ENCODE measurements around the gene SLC26A11.
"Not testable (repeated sequence)": the region's sequence is repeated elsewhere in the genome, so short reads cannot be mapped to it uniquely, and the experiment has no call there.

The SLC26A11 gene

DNA sequence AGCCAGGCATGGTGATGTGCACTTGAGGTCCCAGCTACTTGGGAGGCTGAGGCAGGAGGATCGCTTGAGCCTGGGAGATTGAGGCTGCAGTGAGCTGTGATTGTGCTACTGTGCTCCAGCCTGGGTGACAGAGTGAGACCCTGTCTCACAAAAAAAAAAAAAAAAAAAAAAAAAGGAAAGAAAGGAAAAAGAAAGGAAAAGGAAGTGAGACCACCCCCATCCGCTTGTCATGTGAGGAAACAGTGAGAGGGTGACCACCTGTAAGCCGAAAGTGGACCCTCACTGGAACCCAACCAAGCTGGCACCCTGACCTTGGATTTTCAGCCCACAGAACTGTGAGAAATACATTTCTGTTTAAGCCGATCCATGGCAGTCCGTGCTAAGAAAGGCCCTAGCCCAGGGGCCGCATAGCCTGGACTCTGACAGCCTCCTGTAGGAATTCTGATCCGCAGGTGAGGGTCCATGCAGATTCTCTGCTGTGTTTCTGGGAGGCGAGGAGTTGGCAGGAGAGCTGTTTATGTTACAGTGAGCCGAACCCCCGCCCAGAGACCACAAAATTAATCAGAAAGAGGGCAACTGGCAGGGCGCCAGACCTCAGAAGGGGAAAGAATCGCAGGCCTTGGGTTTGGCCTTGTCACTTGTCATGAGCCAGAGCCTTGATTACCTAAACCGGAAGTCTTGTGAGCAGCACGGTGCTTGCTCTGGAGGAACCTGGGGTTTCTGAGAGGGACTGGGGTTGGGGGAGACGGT, 1.0 kb upstream of the SLC26A11 start:
- DNase-seq = peak; percentile 57

DNA sequence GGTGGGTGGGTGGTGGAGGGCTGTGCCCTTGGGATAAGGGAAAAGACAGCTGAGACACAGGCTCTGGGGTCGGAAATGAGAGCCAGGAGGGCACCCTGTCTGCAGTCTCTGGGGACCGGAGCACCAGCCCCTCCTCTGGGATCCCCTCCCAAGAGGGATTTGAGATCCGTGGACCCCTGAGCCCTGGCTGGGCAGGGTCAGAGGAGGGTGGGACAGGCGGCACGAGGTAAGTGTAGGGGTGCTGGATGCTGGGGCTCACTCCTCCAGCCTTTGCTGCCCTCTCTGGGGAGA, 519 bp upstream of the SLC26A11 start:
- DNase-seq = no peak

GRCh38 chr17:80220736-80221215, 549 bp downstream of the SLC26A11 start:
- DNase-seq = peak; percentile 58

- no peak for DNase-seq
Observed at GRCh38 chr17:80221351-80222105, 1.3 kb downstream of the SLC26A11 start.

DNA sequence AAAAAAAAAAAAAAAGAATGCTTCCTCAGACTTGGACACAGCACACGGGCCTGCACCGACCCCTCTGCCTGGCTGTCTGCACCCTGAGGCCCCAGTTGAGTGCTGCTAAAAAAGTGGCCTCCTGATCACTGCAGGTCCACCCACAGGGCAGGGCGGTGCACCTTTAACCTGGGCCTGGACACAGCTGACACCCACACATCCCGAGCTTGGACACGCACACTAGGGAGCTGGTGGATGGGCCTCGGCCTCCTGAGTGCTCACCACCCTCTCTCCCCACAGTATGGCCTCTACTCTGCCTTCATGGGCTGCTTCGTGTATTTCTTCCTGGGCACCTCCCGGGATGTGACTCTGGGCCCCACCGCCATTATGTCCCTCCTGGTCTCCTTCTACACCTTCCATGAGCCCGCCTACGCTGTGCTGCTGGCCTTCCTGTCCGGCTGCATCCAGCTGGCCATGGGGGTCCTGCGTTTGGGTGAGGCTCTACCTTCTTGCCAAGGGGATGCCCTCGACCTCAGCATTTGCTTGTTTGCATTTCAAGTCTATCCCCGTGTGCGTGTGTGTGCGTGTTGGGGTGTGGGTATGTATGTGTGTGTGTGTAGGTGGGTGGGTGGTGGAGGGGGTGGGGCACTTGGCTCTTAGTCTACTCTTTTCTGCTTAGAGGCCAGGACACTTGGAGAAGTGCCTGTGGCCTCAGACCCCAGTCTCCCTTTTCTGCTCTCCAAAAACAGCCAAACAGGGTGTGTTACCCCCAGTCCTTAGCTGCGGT, 2.3 kb downstream of the SLC26A11 start:
- no peak for DNase-seq

DNA sequence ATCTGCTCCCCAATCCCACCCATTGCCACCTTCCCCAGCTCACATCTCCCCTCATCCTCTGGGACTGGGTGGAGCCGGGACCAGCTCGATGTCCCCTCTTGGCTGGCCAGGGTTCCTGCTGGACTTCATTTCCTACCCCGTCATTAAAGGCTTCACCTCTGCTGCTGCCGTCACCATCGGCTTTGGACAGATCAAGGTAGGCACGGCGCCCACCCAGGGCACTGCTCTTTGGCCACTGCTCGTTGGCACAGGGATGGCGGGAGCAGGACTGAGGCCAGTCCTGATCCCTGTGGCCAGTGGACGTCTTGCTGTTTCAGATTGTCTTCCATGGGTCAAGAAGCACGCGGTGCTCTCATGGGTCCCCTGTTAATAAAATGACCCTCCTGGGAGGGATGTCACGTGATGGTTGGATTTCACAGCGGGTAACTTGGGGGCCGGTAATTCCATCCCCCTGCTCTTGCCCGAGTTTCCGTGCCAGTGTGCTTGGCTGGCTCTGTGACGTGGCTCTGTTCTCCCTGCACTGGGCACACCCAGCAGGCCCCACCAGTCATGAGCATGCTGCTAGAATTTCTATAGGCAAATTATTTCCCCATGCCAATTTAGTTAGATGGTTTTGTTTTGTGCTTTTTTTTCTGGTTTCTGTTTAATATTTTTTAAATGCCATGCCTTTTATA, 3.1 kb downstream of the SLC26A11 start:
- DNase-seq = no peak

- DNase-seq = no peak
Observed at GRCh38 chr17:80223838-80224497, 3.7 kb downstream of the SLC26A11 start.

- DNase-seq = no peak
Observed at GRCh38 chr17:80224683-80225082, 4.5 kb downstream of the SLC26A11 start.

DNA sequence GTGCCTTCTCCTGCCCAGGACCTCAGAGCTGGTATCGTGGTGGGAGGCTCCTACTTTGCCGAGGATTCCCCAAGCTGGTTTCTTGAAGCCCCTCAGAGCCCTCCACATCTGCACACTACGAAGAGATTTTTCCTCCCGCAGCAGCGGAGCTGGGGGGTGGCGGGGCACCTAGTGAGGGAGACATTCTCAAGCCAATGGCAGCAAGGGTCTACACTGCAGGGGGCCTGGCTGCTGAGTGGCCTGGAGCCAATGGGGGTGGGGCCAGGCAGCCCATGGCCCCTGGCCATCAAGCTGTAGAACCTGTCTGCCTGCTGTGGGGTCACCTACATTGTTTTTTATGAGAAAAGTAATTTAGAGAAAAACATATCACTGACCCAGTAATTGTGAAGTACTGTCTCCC, 5.0 kb downstream of the SLC26A11 start:
- no peak for DNase-seq

GRCh38 chr17:80227156-80227555, 6.9 kb downstream of the SLC26A11 start:
- no peak for DNase-seq

GRCh38 chr17:80227666-80228065, 7.4 kb downstream of the SLC26A11 start:
- DNase-seq = no peak

- DNase-seq = no peak
Observed at GRCh38 chr17:80228477-80228876, 8.2 kb downstream of the SLC26A11 start.

- DNase-seq = no peak
Observed at GRCh38 chr17:80229011-80229410, 8.8 kb downstream of the SLC26A11 start.

DNA sequence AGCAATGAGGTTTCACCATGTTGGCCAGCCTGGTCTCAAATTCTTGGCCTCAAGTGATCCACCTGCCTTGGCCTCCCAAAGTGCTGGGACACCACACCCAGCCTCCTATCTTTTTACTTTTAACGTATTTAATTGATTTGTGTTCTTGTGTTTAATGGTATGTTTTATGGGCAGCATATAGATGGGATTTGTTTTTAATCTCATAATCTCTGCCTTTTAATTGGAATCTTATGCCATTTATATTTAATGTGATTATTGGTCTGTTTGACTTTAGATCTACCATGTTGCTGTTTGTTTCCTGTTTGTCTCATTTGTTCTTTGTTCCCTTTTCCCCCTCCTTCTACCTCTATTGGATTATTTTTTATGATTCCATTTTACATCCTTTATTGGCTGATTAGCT, 12.2 kb downstream of the SLC26A11 start:
- no peak for DNase-seq

- no peak for DNase-seq
Observed at GRCh38 chr17:80233202-80233601, 13.0 kb downstream of the SLC26A11 start.

DNA sequence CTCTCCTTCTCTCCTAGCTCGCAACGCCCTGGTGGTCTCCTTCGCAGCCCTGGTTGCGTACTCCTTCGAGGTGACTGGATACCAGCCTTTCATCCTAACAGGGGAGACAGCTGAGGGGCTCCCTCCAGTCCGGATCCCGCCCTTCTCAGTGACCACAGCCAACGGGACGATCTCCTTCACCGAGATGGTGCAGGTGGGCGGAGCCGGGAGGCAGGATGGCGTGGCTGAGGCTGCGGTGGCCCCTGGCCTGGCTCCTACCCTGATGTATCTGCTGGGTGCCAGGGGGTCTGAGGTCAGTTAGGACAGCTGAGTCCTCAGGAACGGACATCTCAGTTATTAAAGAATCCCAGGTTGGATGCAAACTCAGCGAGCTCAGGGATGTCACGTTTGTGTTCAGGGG, 16.7 kb downstream of the SLC26A11 start:
- no peak for DNase-seq

DNA sequence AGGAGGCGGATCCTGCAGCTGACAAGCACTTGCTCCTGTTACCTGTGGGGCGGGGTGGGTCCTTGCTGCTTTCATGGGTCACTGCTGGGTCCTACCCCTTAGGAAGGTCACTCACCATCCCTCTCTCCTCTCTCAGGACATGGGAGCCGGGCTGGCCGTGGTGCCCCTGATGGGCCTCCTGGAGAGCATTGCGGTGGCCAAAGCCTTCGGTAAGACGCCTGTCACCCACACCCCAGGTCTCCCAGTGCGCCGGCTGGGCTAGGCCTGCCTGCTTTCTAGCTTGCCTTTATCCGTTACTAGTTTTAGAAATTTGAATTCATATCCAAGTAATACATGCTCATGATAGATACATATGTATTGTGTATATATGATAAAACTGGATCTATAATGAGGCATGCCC, 17.2 kb downstream of the SLC26A11 start:
- no peak for DNase-seq

- DNase-seq = no peak
Observed at GRCh38 chr17:80242505-80242904, 22.3 kb downstream of the SLC26A11 start.

DNA sequence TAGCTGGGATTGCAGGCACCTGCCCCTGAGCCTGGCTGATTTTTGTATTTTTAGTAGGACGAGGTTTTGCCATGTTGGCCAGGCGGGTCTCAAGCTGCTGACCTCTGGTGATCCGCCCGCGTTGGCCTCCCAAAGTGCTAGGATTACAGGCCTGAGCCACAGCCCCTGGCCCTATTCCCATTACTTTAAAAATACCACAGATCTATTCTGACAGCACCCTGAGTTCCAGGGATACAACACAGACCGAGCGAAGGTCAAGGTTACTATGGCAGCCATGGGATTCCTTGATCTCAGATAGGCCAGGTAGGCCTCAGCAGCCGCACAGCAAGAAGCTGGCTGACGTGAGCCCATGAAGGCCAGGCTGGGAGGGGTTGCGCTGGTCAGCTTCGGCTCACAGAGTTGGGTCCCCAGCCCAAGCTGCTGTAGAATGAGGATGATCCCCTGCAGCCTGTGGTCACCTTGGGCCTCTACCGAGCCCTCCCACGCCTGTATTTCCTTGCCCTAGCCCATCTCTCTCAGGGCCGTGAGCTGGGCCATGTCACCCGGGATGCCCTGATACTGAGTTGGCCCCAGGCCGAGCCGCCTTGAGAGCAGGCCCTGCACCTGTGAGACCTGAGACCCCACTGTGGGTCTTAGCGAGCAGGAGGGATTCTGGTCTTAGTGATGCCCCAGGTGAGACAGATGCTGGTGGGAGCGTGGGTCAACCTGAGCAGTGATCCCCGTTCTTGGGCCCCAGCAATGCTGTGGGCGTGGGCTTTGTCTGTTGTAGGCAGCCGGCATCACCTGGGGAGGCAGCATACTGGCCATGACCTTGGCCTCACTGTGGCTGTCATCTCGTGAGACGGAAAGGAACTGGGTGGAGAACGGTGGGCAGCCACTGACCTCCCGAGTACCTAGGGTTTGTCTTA, 23.6 kb downstream of the SLC26A11 start:
- DNase-seq = no peak

DNA sequence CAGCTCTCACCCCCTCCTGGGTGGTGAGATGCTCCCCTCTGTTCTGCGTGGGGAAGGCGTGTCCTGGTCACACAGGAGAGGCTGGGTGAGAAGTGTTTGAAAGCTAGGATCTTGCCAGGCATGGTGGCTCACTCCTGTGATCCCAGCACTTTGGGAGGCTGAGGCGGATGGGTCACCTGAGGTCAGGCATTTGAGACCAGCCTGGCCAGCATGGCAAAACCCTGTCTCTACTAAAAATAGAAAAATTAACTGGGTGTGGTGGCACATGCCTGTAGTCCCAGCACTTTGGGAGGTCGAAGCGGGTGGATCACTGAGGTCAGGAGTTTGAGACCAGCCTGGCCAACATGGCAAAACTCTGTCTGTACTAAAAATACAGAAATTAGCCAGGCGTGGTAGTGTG, 24.2 kb downstream of the SLC26A11 start:
- not testable (repeated sequence) for DNase-seq

- DNase-seq = no peak
Observed at GRCh38 chr17:80244871-80245509, 24.8 kb downstream of the SLC26A11 start.
